Peyer's patch (tissue), 4 donors: ENCODE results near the gene ZNF600. TPM values are rescaled to one million over a fixed set of nuclear protein-coding genes. Genes with fewer than 3 reads are reported as not detected.
"Not testable (repeated sequence)": the region's sequence is repeated elsewhere in the genome, so short reads cannot be mapped to it uniquely, and the experiment has no call there.

Source experiments
- DNase-seq, 3 donors: peaks; one replicate each; pipeline ENCODE4 v3.0.0-alpha.2; 2017 to 2019
- H3K27ac ChIP-seq, 4 donors: fragments of 200-600 bp; sonication (generic); one replicate each; pipeline ENCODE4 v1.5.1; 2016 to 2019
- H3K27me3 ChIP-seq, 2 donors: fragments of 200-600 bp; sonication (generic); one replicate each; pipeline ENCODE4 v1.5.1; 2019
- H3K36me3 ChIP-seq, 3 donors: fragments of 200-600 bp; sonication (generic); one replicate each; pipeline ENCODE4 v1.5.1; 2016 to 2019
- H3K4me1 ChIP-seq, 4 donors: fragments of 200-600 bp; sonication (generic); one replicate each; pipeline ENCODE4 v1.5.1; 2016 to 2019
- H3K4me3 ChIP-seq, 4 donors: fragments of 200-600 bp; sonication (generic); 1 replicate in 3 of 4; 2 replicates in 1 of 4; pipeline ENCODE4 v1.5.1; 2016 to 2019; ENCODE audit warnings: mild to moderate bottlenecking in 1 of 4
- H3K9me3 ChIP-seq, 4 donors: fragments of 200-600 bp; sonication (generic); one replicate each; pipeline ENCODE4 v1.5.1; 2016 to 2019; ENCODE audit warnings: mild to moderate bottlenecking in 1 of 4
- CTCF ChIP-seq, 6 experiments: fragments of 450-650 bp in 4 of 6; fragments of 200-600 bp in 2 of 6; sonication (generic) in 1 of 6; IDR thresholded peaks; one replicate each; pipeline ENCODE4 v1.5.1; 2017 to 2019; ENCODE audit warnings: antibody characterized with exemption in 6 of 6, mild to moderate bottlenecking in 3 of 6, moderate library complexity in 1 of 6
- POLR2A ChIP-seq, 2 donors: fragments of 450-650 bp; IDR thresholded peaks; one replicate each; pipeline ENCODE4 v1.5.1; 2017; ENCODE audit warnings: antibody characterized with exemption in 2 of 2, mild to moderate bottlenecking in 2 of 2, moderate library complexity in 2 of 2
- total RNA-seq, 4 donors: library from RNA; depleted of rRNA; stranded (reverse); fragments of >200 nt; gene quantifications; one replicate each; pipeline ENCODE4 v1.1.0, GENCODE V29; 2016

ZNF600 gene
- total RNA-seq, 4 donors from 2014 or later = 28.1 to 59.3 (median 42.8) TPM

GRCh38 chr19:52716522-52716921 lies 70.1 kb downstream of the ZNF600 start:
- H3K27me3 ChIP-seq = no peaks in the 10 kb centered on the region

GRCh38 chr19:52715902-52716301 lies 70.7 kb downstream of the ZNF600 start:
- not testable (repeated sequence) for H3K27ac ChIP-seq, DNase-seq, H3K4me3 ChIP-seq, H3K27me3 ChIP-seq, H3K4me1 ChIP-seq
- Histone ChIP-seq H3K36me3 (peaks cover 0 to 49% (median 0%) of the 10 kb centered on the region in 3 donors), H3K9me3 (peaks cover 0 to 14% (median under 1%) of the 10 kb centered on the region in 4 donors)

More at GRCh38 chr19:52716522-52716921, 70.1 kb downstream of the ZNF600 start:
- no peak for DNase-seq
- H3K36me3 ChIP-seq = peaks cover 0 to 47% (median 0%) of the 10 kb centered on the region in 3 donors
- no peak for TF ChIP-seq CTCF (IDR thresholded peaks at IDR 0.05)
- no peak for TF ChIP-seq POLR2A (IDR thresholded peaks at IDR 0.05)
- H3K4me3 ChIP-seq = no peak overlapping the region
- no peak overlapping the region for H3K27ac ChIP-seq
- H3K4me1 ChIP-seq = no peaks in the 10 kb centered on the region
- H3K9me3 ChIP-seq = peaks cover 0 to 16% (median 4%) of the 10 kb centered on the region in 4 donors

GRCh38 chr19:52715330-52715729 lies 71.3 kb downstream of the ZNF600 start:
- H3K27ac ChIP-seq, H3K27me3 ChIP-seq, DNase-seq, H3K4me3 ChIP-seq, H3K4me1 ChIP-seq: not testable (repeated sequence)
- Histone ChIP-seq H3K9me3 (peaks cover 0 to 11% (median 0%) of the 10 kb centered on the region in 4 donors), H3K36me3 (peaks cover 0 to 49% (median 0%) of the 10 kb centered on the region in 3 donors)

Other genes starting within 250 kb of the ZNF600 start
- 10 to 100 TPM; 21.0 to 36.7 (median 34.7) TPM for gene ZNF701, start 216.5 kb downstream of the ZNF600 start, total RNA-seq
- 10 to 100 TPM; 26.6 to 96.6 (median 38.6) TPM for gene ZNF83, start 148.4 kb downstream of the ZNF600 start, total RNA-seq
- 10 to 100 TPM; 14.5 to 19.0 (median 16.3) TPM for gene ZNF611, start 51.7 kb downstream of the ZNF600 start, total RNA-seq
- gene ZNF28, start 34.8 kb upstream of the ZNF600 start, total RNA-seq = 10 to 100 TPM in 3 of 4 donors, 1 to 10 TPM in 1; 9.5 to 16.9 (median 12.8) TPM
- 10 to 100 TPM; 17.3 to 25.6 (median 18.5) TPM for gene ZNF468, start 70.8 kb upstream of the ZNF600 start, total RNA-seq
- gene ZNF320, start 110.8 kb upstream of the ZNF600 start, total RNA-seq = 10 to 100 TPM in 3 of 4 donors, 1 to 10 TPM in 1; 5.8 to 35.5 (median 17.8) TPM
- gene ZNF888, start 136.6 kb upstream of the ZNF600 start, total RNA-seq = 1 to 10 TPM; 1.3 to 6.6 (median 5.3) TPM
- 10 to 100 TPM in 3 of 4 donors, 1 to 10 TPM in 1; 6.1 to 17.4 (median 11.4) TPM for gene ZNF816, start 176.1 kb upstream of the ZNF600 start, total RNA-seq
- not detected for gene ERVV-1, start 227.1 kb upstream of the ZNF600 start, total RNA-seq